ENCODE measurements around the gene EIF2B2. TPM values are rescaled to one million over a fixed set of nuclear protein-coding genes. Genes with fewer than 3 reads are reported as not detected.

EIF2B2 gene
- total RNA-seq, 4 donors from 2014 or later: 42.9 to 55.4 (median 51.1) TPM

DNA sequence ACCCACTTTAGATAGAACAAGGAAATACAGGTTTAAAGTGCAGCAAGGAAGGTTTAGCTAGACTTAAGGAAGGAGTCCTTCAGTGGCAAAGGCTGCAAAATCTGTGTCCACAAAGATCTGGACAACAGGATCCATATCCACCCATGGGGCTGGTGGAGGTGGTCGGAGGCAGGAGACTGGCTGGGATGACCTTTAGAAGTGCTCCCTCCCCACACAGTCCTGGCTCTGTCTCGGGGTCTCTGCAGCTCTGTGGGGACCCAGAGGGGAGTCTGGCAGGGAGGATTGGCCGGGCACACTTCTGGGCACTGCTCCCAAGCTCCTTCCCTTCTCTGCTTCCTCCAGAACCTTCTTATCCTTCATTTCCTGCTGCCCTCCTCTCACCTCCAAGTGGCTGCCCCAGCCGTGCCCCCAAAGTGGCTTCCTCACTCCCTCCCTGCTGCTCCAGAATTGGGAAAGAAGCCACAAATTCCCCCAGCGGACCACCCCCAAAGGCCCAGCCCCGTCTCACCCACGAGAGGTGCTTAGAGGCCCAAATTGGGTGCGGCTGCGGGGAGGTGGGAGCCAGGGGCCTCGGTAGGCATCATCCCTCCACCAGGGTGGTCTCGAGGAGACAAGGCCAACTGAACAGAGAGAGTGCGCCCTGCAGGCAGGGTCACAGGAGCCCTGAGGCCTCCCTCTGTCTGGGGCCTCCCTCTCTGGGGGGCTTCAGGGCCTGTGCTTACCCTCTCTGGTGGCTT is 25.4 kb upstream of the EIF2B2 start:
- 84% methylated on average over 12 of the region's 12 CpGs; no CpG with 5 or more reads in 1 of the 2 donors for WGBS, 2 donors (ENCODE audit: low coverage in 1 of 2)
- H3K36me3 ChIP-seq: no peaks in the 10 kb centered on the region
- DNase-seq: no peak
- no peaks in the 10 kb centered on the region for H3K9me3 ChIP-seq
- H3K27me3 ChIP-seq: no peaks in the 10 kb centered on the region
- in situ Hi-C loops (cut with MboI; ENCODE audit: low pct_ligation_motif_present in 1 of 4, low pct_unique_long_range_greater_than_20kb in 1 of 4, low sequenced_read_pairs in 3 of 4) (no loop called here), intact Hi-C loops (cut with DNase I; ENCODE audit: low total_unique reads) (no loop called here)
- no peak overlapping the region for H3K4me3 ChIP-seq
- TF ChIP-seq EP300 (IDR thresholded peaks at IDR 0.05; ENCODE audit: low read depth): no peak
- peaks cover 0 to 13% (median 1%) of the 10 kb centered on the region in 4 donors for H3K4me1 ChIP-seq
- H3K27ac ChIP-seq: no peak overlapping the region

DNA sequence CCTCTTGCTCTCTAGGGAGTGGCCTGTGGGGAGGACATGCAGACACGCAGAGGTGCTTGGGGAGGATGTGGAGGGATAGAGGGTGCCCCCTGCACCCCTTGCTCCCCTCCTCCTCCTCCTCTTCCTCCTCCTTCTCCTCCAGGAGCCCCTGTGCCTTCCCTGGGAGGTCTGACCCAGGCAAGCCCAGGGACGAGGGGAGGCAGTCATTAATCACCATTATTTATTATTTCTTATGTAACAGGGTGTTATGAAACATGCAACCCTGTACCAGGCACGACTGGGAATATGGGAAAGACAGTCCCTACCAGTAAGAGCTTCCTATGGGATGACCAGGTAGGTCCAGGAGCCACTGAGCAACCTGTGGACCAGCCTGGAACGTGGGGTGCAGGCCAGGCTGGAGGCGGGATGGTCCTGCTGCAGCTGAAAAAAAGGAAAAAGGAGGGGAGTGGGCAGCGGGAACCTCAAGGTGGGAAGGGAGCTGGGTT is 24.8 kb upstream of the EIF2B2 start:
- no peak for DNase-seq
- no peaks in the 10 kb centered on the region for H3K9me3 ChIP-seq
- no peaks in the 10 kb centered on the region for H3K36me3 ChIP-seq
- 65% methylated on average over 6 of the region's 6 CpGs; no CpG with 5 or more reads in 1 of the 2 donors for WGBS, 2 donors (ENCODE audit: low coverage in 1 of 2)
- no peak overlapping the region for H3K27ac ChIP-seq
- intact Hi-C loops (cut with DNase I; ENCODE audit: low total_unique reads) (no loop called here), in situ Hi-C loops (cut with MboI; ENCODE audit: low pct_ligation_motif_present in 1 of 4, low pct_unique_long_range_greater_than_20kb in 1 of 4, low sequenced_read_pairs in 3 of 4) (no loop called here)
- no peak overlapping the region for H3K4me3 ChIP-seq
- H3K4me1 ChIP-seq: peaks cover 0 to 13% (median 1%) of the 10 kb centered on the region in 4 donors
- TF ChIP-seq POLR2A (IDR thresholded peaks at IDR 0.05) (no peak), EP300 (IDR thresholded peaks at IDR 0.05; ENCODE audit: low read depth) (no peak), POLR2AphosphoS5 (IDR thresholded peaks at IDR 0.05) (no peak)
- TF ChIP-seq, protein P1, sequence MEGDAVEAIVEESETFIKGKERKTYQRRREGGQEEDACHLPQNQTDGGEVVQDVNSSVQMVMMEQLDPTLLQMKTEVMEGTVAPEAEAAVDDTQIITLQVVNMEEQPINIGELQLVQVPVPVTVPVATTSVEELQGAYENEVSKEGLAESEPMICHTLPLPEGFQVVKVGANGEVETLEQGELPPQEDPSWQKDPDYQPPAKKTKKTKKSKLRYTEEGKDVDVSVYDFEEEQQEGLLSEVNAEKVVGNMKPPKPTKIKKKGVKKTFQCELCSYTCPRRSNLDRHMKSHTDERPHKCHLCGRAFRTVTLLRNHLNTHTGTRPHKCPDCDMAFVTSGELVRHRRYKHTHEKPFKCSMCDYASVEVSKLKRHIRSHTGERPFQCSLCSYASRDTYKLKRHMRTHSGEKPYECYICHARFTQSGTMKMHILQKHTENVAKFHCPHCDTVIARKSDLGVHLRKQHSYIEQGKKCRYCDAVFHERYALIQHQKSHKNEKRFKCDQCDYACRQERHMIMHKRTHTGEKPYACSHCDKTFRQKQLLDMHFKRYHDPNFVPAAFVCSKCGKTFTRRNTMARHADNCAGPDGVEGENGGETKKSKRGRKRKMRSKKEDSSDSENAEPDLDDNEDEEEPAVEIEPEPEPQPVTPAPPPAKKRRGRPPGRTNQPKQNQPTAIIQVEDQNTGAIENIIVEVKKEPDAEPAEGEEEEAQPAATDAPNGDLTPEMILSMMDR (IDR thresholded peaks at IDR 0.05): no peak
- no peaks in the 10 kb centered on the region for H3K27me3 ChIP-seq

DNA sequence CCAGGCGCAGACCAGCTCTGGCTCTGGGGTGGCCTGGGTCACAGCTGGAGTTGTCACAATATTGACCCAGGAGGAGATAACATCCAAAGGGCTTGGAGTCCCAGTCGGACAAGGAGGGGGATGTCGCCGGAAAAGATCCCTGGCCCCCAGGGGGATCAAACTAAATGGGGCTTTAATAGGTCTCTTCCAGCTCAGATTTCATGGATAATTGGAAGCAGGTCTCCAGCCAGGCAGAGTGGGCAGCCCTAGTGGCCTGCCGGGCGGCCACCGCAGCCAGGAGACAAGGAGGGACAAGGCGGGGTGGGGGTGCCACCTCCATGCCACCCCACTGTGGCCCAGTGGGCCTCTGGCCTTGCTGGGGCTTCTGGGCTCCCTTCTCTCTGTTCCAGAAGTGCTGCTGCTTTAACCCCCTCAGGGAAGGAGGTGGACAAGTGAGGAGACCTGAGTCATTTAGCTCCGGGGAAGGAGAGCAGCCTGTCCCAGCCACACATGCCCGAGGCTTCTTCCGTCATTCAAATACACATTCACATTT is 24.2 kb upstream of the EIF2B2 start:
- Histone ChIP-seq H3K9me3 (no peaks in the 10 kb centered on the region), H3K4me3 (no peak overlapping the region), H3K27me3 (no peaks in the 10 kb centered on the region), H3K36me3 (no peaks in the 10 kb centered on the region), H3K27ac (no peak overlapping the region), H3K4me1 (peaks cover 0 to 13% (median 1%) of the 10 kb centered on the region in 4 donors)
- no peak for TF ChIP-seq POLR2AphosphoS5 (IDR thresholded peaks at IDR 0.05)
- no peak for TF ChIP-seq POLR2A (IDR thresholded peaks at IDR 0.05)
- no peak for TF ChIP-seq EP300 (IDR thresholded peaks at IDR 0.05; ENCODE audit: low read depth)
- TF ChIP-seq, protein P1 (IDR thresholded peaks at IDR 0.05): no peak
- no peak for DNase-seq
- WGBS, 2 donors (ENCODE audit: low coverage in 1 of 2): 92% methylated on average over 2 to 11 of the region's 11 CpGs
- in situ Hi-C loops (cut with MboI; ENCODE audit: low pct_ligation_motif_present in 1 of 4, low pct_unique_long_range_greater_than_20kb in 1 of 4, low sequenced_read_pairs in 3 of 4): no loop called here
- intact Hi-C loops (cut with DNase I; ENCODE audit: low total_unique reads): no loop called here

DNA sequence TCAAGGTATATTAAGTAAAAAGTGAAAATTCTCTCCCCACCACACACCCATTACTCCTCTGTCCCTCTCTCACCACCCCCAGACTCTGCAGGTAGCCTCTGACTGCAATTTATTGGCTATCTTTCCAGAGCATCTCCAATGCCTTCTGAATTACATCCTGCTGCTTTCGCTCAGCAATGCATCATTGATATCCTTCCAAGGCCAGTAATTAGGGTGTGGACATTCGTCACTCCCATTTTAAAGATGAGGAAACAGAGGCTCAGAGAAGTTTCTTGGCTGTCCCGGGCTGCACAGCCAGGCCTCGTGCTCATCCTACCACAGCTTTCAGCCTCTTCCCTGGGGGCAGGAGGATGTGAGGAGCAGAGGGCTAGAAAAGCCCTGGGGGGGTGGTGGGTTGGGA is 23.7 kb upstream of the EIF2B2 start:
- no peak for TF ChIP-seq EP300 (IDR thresholded peaks at IDR 0.05; ENCODE audit: low read depth)
- Histone ChIP-seq H3K9me3 (no peaks in the 10 kb centered on the region), H3K27ac (no peak overlapping the region), H3K36me3 (no peaks in the 10 kb centered on the region), H3K27me3 (no peaks in the 10 kb centered on the region), H3K4me3 (no peak overlapping the region), H3K4me1 (peaks cover 0 to 10% (median 1%) of the 10 kb centered on the region in 4 donors)
- intact Hi-C loops (cut with DNase I; ENCODE audit: low total_unique reads): no loop called here
- in situ Hi-C loops (cut with MboI; ENCODE audit: low pct_ligation_motif_present in 1 of 4, low pct_unique_long_range_greater_than_20kb in 1 of 4, low sequenced_read_pairs in 3 of 4): no loop called here
- WGBS, 2 donors (ENCODE audit: low coverage in 1 of 2): 77 to 80% methylated on average over 1 to 4 of the region's 4 CpGs
- DNase-seq: no peak
